Stomach (tissue), 4 donors: ENCODE results near the gene PCP2.

Source experiments
- CTCF ChIP-seq, 7 experiments: fragments of 450-650 bp in 4 of 7; fragments of 200-600 bp in 3 of 7; sonication (generic) in 3 of 7; IDR thresholded peaks; one replicate each; pipeline ENCODE4 v1.5.1; 2016 to 2019; ENCODE audit warnings: antibody characterized with exemption in 7 of 7, control low read depth in 2 of 7, mild to moderate bottlenecking in 1 of 7
- POLR2A ChIP-seq, 4 donors: fragments of 450-650 bp; IDR thresholded peaks; one replicate each; pipeline ENCODE4 v1.6.1; 2016; ENCODE audit warnings: antibody characterized with exemption in 4 of 4, control low read depth in 2 of 4, mild to moderate bottlenecking in 1 of 4, moderate library complexity in 1 of 4

DNA sequence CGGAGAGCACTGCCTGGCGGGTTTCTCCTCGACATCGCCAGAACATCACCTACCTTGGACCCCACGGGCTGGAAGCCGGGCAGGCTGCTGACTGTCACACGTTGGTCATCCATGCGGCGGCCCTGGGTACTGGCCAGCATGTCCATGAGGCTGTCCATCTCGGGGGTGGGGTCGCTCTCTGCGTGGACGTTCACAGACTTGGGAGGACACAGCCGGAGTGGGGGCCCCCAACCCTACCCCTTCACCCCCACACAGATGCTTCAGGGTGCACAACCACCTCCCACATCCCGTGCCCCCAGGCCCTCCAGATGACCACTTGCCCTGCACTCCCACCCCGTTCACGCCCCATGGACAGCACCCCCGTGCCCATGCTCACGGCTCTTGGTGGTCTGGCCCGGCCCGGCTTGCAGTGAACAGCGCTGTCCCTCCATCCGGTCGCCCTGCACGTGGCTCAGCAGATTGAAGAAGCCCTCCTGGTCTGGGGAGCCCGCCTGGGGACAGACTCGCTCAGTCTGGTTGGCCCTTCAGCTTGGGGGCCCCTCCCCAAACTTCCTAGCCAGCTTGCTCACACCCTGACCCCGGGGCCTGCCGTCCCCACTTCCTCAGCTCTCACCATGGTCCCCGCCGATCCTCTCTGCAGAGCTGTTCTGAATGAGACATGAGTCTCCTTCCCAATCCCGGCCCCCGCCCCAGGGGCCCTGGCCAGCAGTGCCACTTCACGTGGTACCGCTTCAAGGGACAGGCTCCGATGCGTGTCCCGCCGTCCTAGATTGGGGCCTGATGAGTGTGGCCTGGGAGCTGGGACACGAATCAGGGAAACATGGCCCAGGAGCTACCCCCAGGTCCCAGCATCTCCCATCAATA, 947 bp downstream of the PCP2 start:
- no peak for TF ChIP-seq POLR2A (IDR thresholded peaks at IDR 0.05)
- TF ChIP-seq CTCF (IDR thresholded peaks at IDR 0.05): no peak
